Stimulated activated memory B cell treated with anti-CD40 and anti-IgM and Interleukin-4, amounts not matched to agents 10 μg/mL and 1 μg/mL and 100 μg/mL, for 72 hours (primary cell): ENCODE measurements around the gene ELL.
"Not testable (repeated sequence)": the region's sequence is repeated elsewhere in the genome, so short reads cannot be mapped to it uniquely, and the experiment has no call there.

Experiments used
- ATAC-seq: fragments of 150-1000 bp; cut with Tn5 transposase; 2 replicates; pipeline ENCODE4 v1.10.0; 2021
- H3K27ac Mint-ChIP-seq: one replicate; pipeline ENCODE4 v1.8.0; 2022; ENCODE audit warnings: mild to moderate bottlenecking, mixed read lengths
- H3K27me3 Mint-ChIP-seq: one replicate; pipeline ENCODE4 v1.8.0; 2022; ENCODE audit warnings: mixed read lengths
- H3K36me3 Mint-ChIP-seq: one replicate; pipeline ENCODE4 v1.8.0; 2022; ENCODE audit warnings: mixed read lengths
- H3K4me1 Mint-ChIP-seq: one replicate; pipeline ENCODE4 v1.8.0; 2022; ENCODE audit warnings: mixed read lengths
- H3K4me3 Mint-ChIP-seq: one replicate; pipeline ENCODE4 v1.8.0; 2022; ENCODE audit warnings: mild to moderate bottlenecking, moderate library complexity, mixed read lengths
- H3K9me3 Mint-ChIP-seq: one replicate; pipeline ENCODE4 v1.8.0; 2022; ENCODE audit warnings: mixed read lengths

The ELL gene

GRCh38 chr19:18416778-18417249, 105.1 kb downstream of the ELL start:
- Mint-ChIP-seq H3K27me3 (peaks cover 70% of the 10 kb centered on the region), H3K36me3 (no peaks in the 10 kb centered on the region), H3K4me3 (peak overlapping the region; percentile 63), H3K27ac (peak overlapping the region; percentile 50), H3K4me1 (peaks cover 70% of the 10 kb centered on the region), H3K9me3 (no peaks in the 10 kb centered on the region)
- ATAC-seq, result no peak

- no peak for ATAC-seq
- no peak overlapping the region for H3K4me3 Mint-ChIP-seq
- H3K27me3 Mint-ChIP-seq, result peaks cover 85% of the 10 kb centered on the region
- peaks cover 63% of the 10 kb centered on the region for H3K4me1 Mint-ChIP-seq
- H3K9me3 Mint-ChIP-seq, result no peaks in the 10 kb centered on the region
- no peaks in the 10 kb centered on the region for H3K36me3 Mint-ChIP-seq
- H3K27ac Mint-ChIP-seq, result no peak overlapping the region
These were observed 106.5 kb downstream of the ELL start for GRCh38 chr19:18415178-18415867.

- Mint-ChIP-seq H3K27ac (no peak overlapping the region), H3K4me3 (no peak overlapping the region)
These were observed 107.2 kb downstream of the ELL start for GRCh38 chr19:18414504-18415177.

GRCh38 chr19:18412610-18413239, 109.1 kb downstream of the ELL start:
- ATAC-seq, result no peak
- Mint-ChIP-seq H3K9me3 (no peaks in the 10 kb centered on the region), H3K4me3 (no peak overlapping the region), H3K27me3 (peaks cover 74% of the 10 kb centered on the region), H3K27ac (no peak overlapping the region), H3K36me3 (no peaks in the 10 kb centered on the region), H3K4me1 (peaks cover 59% of the 10 kb centered on the region)

More at GRCh38 chr19:18414504-18415177, 107.2 kb downstream of the ELL start:
- H3K4me1 Mint-ChIP-seq, result peaks cover 61% of the 10 kb centered on the region
- H3K9me3 Mint-ChIP-seq, result no peaks in the 10 kb centered on the region
- ATAC-seq, result no peak
- peaks cover 86% of the 10 kb centered on the region for H3K27me3 Mint-ChIP-seq
- no peaks in the 10 kb centered on the region for H3K36me3 Mint-ChIP-seq

GRCh38 chr19:18408053-18408476, 113.8 kb downstream of the ELL start:
- peak; percentile 98 for ATAC-seq
- peaks cover 29% of the 10 kb centered on the region for H3K27me3 Mint-ChIP-seq
- no peaks in the 10 kb centered on the region for H3K36me3 Mint-ChIP-seq
- peaks cover 35% of the 10 kb centered on the region for H3K4me1 Mint-ChIP-seq
- H3K4me3 Mint-ChIP-seq, result no peak overlapping the region
- no peaks in the 10 kb centered on the region for H3K9me3 Mint-ChIP-seq
- peak overlapping the region; percentile 7 for H3K27ac Mint-ChIP-seq

- H3K27ac Mint-ChIP-seq, result no peak overlapping the region
- peaks cover 43% of the 10 kb centered on the region for H3K4me1 Mint-ChIP-seq
- no peaks in the 10 kb centered on the region for H3K36me3 Mint-ChIP-seq
- ATAC-seq, result no peak
- no peak overlapping the region for H3K4me3 Mint-ChIP-seq
- H3K9me3 Mint-ChIP-seq, result no peaks in the 10 kb centered on the region
- H3K27me3 Mint-ChIP-seq, result peaks cover 16% of the 10 kb centered on the region
These were observed 115.1 kb downstream of the ELL start for GRCh38 chr19:18406749-18407148.

- ATAC-seq, H3K27ac Mint-ChIP-seq, H3K27me3 Mint-ChIP-seq, H3K4me3 Mint-ChIP-seq, H3K36me3 Mint-ChIP-seq, H3K9me3 Mint-ChIP-seq: not testable (repeated sequence)
- peaks cover 52% of the 10 kb centered on the region for H3K4me1 Mint-ChIP-seq
These were observed 116.1 kb downstream of the ELL start for GRCh38 chr19:18405754-18406153.

- not testable (repeated sequence) for H3K36me3 Mint-ChIP-seq, H3K4me3 Mint-ChIP-seq, H3K27ac Mint-ChIP-seq, ATAC-seq, H3K9me3 Mint-ChIP-seq, H3K27me3 Mint-ChIP-seq
- H3K4me1 Mint-ChIP-seq, result peaks cover 40% of the 10 kb centered on the region
These were observed 119.2 kb downstream of the ELL start for GRCh38 chr19:18402455-18403248.

GRCh38 chr19:18401580-18402112, 120.2 kb downstream of the ELL start:
- H3K27ac Mint-ChIP-seq, result peak overlapping the region; percentile 56
- peaks cover 47% of the 10 kb centered on the region for H3K4me1 Mint-ChIP-seq
- H3K27me3 Mint-ChIP-seq, result peaks cover 12% of the 10 kb centered on the region
- peak overlapping the region; percentile 27 for H3K4me3 Mint-ChIP-seq
- no peaks in the 10 kb centered on the region for H3K36me3 Mint-ChIP-seq
- no peaks in the 10 kb centered on the region for H3K9me3 Mint-ChIP-seq
- ATAC-seq, result peak; percentile 79

GRCh38 chr19:18399008-18399407, 122.9 kb downstream of the ELL start:
- no peaks in the 10 kb centered on the region for H3K36me3 Mint-ChIP-seq
- no peak overlapping the region for H3K4me3 Mint-ChIP-seq
- ATAC-seq, result no peak
- peaks cover 12% of the 10 kb centered on the region for H3K27me3 Mint-ChIP-seq
- H3K4me1 Mint-ChIP-seq, result peaks cover 53% of the 10 kb centered on the region
- H3K9me3 Mint-ChIP-seq, result no peaks in the 10 kb centered on the region
- no peak overlapping the region for H3K27ac Mint-ChIP-seq

- Mint-ChIP-seq H3K27ac (peak within 1 kb of the TSS; percentile 68), H3K4me1 (peaks cover 56% of the 10 kb centered on the region), H3K27me3 (peaks cover 12% of the 10 kb centered on the region), H3K4me3 (peak within 1 kb of the TSS; percentile 61), H3K9me3 (no peaks in the 10 kb centered on the region), H3K36me3 (no peaks in the 10 kb centered on the region)
- peak; percentile 92 for ATAC-seq
These were observed 124.3 kb downstream of the ELL start, which contains the start of gene LRRC25 for GRCh38 chr19:18397242-18398202. LRRC25 (minus strand) TSS chr19:18397622; CDS start chr19:18396963, 659 bp downstream.

GRCh38 chr19:18396471-18397241, 125.2 kb downstream of the ELL start:
- H3K27me3 Mint-ChIP-seq, result peaks cover 12% of the 10 kb centered on the region
- no peaks in the 10 kb centered on the region for H3K9me3 Mint-ChIP-seq
- H3K4me3 Mint-ChIP-seq, result peak overlapping the region; percentile 61
- no peak overlapping the region for H3K27ac Mint-ChIP-seq
- no peaks in the 10 kb centered on the region for H3K36me3 Mint-ChIP-seq
- no peak for ATAC-seq
- peaks cover 54% of the 10 kb centered on the region for H3K4me1 Mint-ChIP-seq

- Mint-ChIP-seq H3K4me1 (peaks cover 43% of the 10 kb centered on the region), H3K27ac (no peak overlapping the region), H3K9me3 (peaks cover 2% of the 10 kb centered on the region), H3K36me3 (peaks cover 14% of the 10 kb centered on the region), H3K4me3 (no peak overlapping the region), H3K27me3 (peaks cover 12% of the 10 kb centered on the region)
- ATAC-seq, result no peak
These were observed 128.0 kb downstream of the ELL start for GRCh38 chr19:18393836-18394235.
